KMS-11 (cell line): ENCODE results near the gene MACROD2.

ENCODE experiments used
- H2AFZ ChIP-seq: fragments of 200-600 bp; sonication (generic); 2 replicates; pipeline ENCODE4 v1.6.1; 2016; ENCODE audit warnings: antibody characterized with exemption, mixed run types, low read depth
- H3K27ac ChIP-seq: fragments of 200-600 bp; sonication (generic); 2 replicates; pipeline ENCODE4 v1.6.1; 2016; ENCODE audit warnings: mild to moderate bottlenecking, mixed run types
- H3K27me3 ChIP-seq: fragments of 200-600 bp; sonication (generic); 2 replicates; pipeline ENCODE4 v1.6.1; 2017; ENCODE audit warnings: mild to moderate bottlenecking, low read depth, mixed run types, moderate library complexity; ENCODE audit not compliant: insufficient read depth
- H3K36me3 ChIP-seq: fragments of 200-600 bp; sonication (generic); 2 replicates; pipeline ENCODE4 v1.6.1; 2017; ENCODE audit warnings: mild to moderate bottlenecking, mixed run types; ENCODE audit not compliant: insufficient read depth
- H3K4me1 ChIP-seq: fragments of 200-600 bp; sonication (generic); 2 replicates; pipeline ENCODE4 v1.6.1; 2016; ENCODE audit warnings: mild to moderate bottlenecking, low read depth, mixed run types; ENCODE audit not compliant: poor library complexity, severe bottlenecking
- H3K4me2 ChIP-seq: fragments of 200-600 bp; sonication (generic); 2 replicates; pipeline ENCODE4 v1.7.0; 2016; ENCODE audit warnings: mild to moderate bottlenecking, mixed run types
- H3K4me3 ChIP-seq: fragments of 200-600 bp; sonication (generic); IDR thresholded peaks from 2 replicates; pipeline ENCODE4 v1.6.1; 2017; ENCODE audit warnings: low read depth, low read length, mixed read lengths; ENCODE audit not compliant: insufficient read depth
- H3K79me2 ChIP-seq: fragments of 200-600 bp; sonication (generic); 2 replicates; pipeline ENCODE4 v1.6.1; 2016; ENCODE audit warnings: low read depth, mixed run types; ENCODE audit not compliant: insufficient read depth
- H3K9ac ChIP-seq: fragments of 200-600 bp; sonication (generic); 2 replicates; pipeline ENCODE4 v1.6.1; 2016; ENCODE audit warnings: mild to moderate bottlenecking, mixed run types
- H4K20me1 ChIP-seq: fragments of 200-600 bp; sonication (generic); 2 replicates; pipeline ENCODE4 v1.6.1; 2016; ENCODE audit warnings: mild to moderate bottlenecking, mixed run types; ENCODE audit not compliant: insufficient read depth
- CTCF ChIP-seq: fragments of 200-600 bp; sonication (generic); conservative IDR thresholded peaks from 2 replicates; pipeline ENCODE4 v1.6.1; 2017; ENCODE audit warnings: low read depth, mild to moderate bottlenecking, antibody characterized with exemption, low read length, moderate library complexity, mixed read lengths

MACROD2 gene

GRCh38 chr20:14637441-14637840 lies 642.1 kb downstream of the MACROD2 start:
- Histone ChIP-seq H3K4me2 (no peak overlapping the region), H3K9ac (no peak overlapping the region), H3K27ac (no peak overlapping the region), H3K79me2 (no peaks in the 10 kb centered on the region), H3K36me3 (no peaks in the 10 kb centered on the region), H3K4me1 (no peaks in the 10 kb centered on the region), H4K20me1 (no peaks in the 10 kb centered on the region), H3K4me3 (no peak overlapping the region), H3K27me3 (no peaks in the 10 kb centered on the region), H2AFZ (no peak overlapping the region)
- TF ChIP-seq CTCF = no peak

DNA sequence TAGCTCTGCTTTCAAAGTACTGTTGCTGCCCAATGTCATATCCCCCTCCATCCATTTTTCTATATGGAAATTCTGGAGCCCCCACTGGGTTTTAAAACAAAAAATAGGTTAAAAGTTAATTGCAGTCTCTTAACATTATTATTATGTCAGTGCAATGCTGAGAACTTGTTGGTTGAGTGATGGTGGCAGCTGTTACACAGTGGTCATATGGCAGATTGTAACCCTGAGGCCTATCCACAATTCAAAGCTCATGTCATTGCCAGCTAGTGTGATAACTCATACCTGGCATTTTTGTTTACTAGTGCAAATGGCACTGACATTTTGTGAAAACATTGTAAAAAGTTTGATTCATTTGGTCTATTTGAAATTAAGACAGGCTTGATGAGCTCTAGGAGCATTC lies 647.8 kb downstream of the MACROD2 start:
- Histone ChIP-seq H3K27ac (no peak overlapping the region), H3K4me3 (no peak overlapping the region), H3K4me2 (no peak overlapping the region), H3K9ac (no peak overlapping the region), H4K20me1 (no peaks in the 10 kb centered on the region), H3K79me2 (no peaks in the 10 kb centered on the region), H3K36me3 (no peaks in the 10 kb centered on the region), H2AFZ (no peak overlapping the region), H3K4me1 (no peaks in the 10 kb centered on the region), H3K27me3 (no peaks in the 10 kb centered on the region)
- no peak for TF ChIP-seq CTCF

DNA sequence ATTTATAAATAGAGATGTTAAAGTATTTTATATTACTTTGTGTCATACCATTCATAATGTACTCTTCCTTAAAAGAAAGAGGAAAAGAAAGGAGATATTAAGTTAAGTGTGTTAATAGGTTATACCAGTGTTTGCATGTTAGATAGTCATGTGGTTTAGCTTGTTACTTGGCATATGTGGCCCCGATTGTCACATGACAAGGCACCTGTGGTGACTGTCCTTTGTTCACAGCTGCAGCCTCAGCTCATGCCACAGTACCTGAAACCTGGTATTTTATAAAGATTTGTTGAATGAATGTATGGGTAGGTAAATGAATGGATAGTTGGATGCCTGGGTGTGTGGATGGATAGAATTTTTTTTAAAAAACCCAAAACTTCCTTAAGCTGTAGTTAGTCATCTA lies 648.2 kb downstream of the MACROD2 start:
- Histone ChIP-seq H3K79me2 (no peaks in the 10 kb centered on the region), H3K4me3 (no peak overlapping the region), H3K4me2 (no peak overlapping the region), H3K27me3 (no peaks in the 10 kb centered on the region), H4K20me1 (no peaks in the 10 kb centered on the region), H3K9ac (no peak overlapping the region), H3K36me3 (no peaks in the 10 kb centered on the region), H3K4me1 (no peaks in the 10 kb centered on the region), H2AFZ (no peak overlapping the region), H3K27ac (no peak overlapping the region)
- no peak for TF ChIP-seq CTCF

- H3K27me3 ChIP-seq = no peaks in the 10 kb centered on the region
- no peak overlapping the region for H2AFZ ChIP-seq
- H4K20me1 ChIP-seq = no peaks in the 10 kb centered on the region
- no peak overlapping the region for H3K4me2 ChIP-seq
- no peak overlapping the region for H3K9ac ChIP-seq
- no peaks in the 10 kb centered on the region for H3K36me3 ChIP-seq
- H3K4me3 ChIP-seq = no peak overlapping the region
- H3K27ac ChIP-seq = no peak overlapping the region
- H3K79me2 ChIP-seq = no peaks in the 10 kb centered on the region
- TF ChIP-seq CTCF = no peak
- H3K4me1 ChIP-seq = no peaks in the 10 kb centered on the region
These were observed 649.2 kb downstream of the MACROD2 start for GRCh38 chr20:14644306-14645097.
